Natural killer cell (primary cell): ENCODE measurements around the gene FAT3. TPM values are rescaled to one million over a fixed set of nuclear protein-coding genes. Genes with fewer than 3 reads are reported as not detected.

Experiments used
- ATAC-seq, 3 donors: fragments of 150-1000 bp in 2 of 3; fragments of 200-7000 bp in 1 of 3; cut with Tn5 transposase; 1 replicate in 1 of 3; 2 replicates in 2 of 3; pipeline ENCODE4 v1.10.0; 2021; ENCODE audit warnings: mild to moderate bottlenecking in 2 of 3, moderate library complexity in 2 of 3
- DNase-seq, 2 donors: peaks; one replicate each; pipeline versions ENCODE4 v3.0.0 to v3.0.0-alpha.2; 2013 to 2021; ENCODE audit warnings: mixed read lengths in 1 of 2
- H3K27ac ChIP-seq: one replicate; pipeline ENCODE4 v1.5.1; 2013; ENCODE audit warnings: mild to moderate bottlenecking, low read length
- H3K27me3 ChIP-seq: one replicate; pipeline ENCODE4 v1.6.1; 2013; ENCODE audit warnings: low read length; ENCODE audit not compliant: control insufficient read depth, insufficient read depth
- H3K36me3 ChIP-seq: one replicate; pipeline ENCODE4 v1.6.1; 2013; ENCODE audit warnings: low read length; ENCODE audit not compliant: control insufficient read depth, insufficient read depth
- H3K4me1 ChIP-seq: one replicate; pipeline ENCODE4 v1.6.1; 2013; ENCODE audit warnings: low read length; ENCODE audit not compliant: control insufficient read depth, insufficient read depth
- H3K4me3 ChIP-seq: one replicate; pipeline ENCODE4 v1.5.1; 2013; ENCODE audit warnings: low read length
- H3K9me3 ChIP-seq: one replicate; pipeline ENCODE4 v1.6.1; 2013; ENCODE audit warnings: low read length; ENCODE audit not compliant: control insufficient read depth, insufficient read depth
- H3K27ac Mint-ChIP-seq, 2 donors: one replicate each; pipeline ENCODE4 v1.8.0; 2022; ENCODE audit warnings: mild to moderate bottlenecking in 2 of 2, mixed read lengths in 2 of 2, moderate library complexity in 1 of 2
- H3K27me3 Mint-ChIP-seq, 2 donors: one replicate each; pipeline ENCODE4 v1.8.0; 2022; ENCODE audit warnings: low read depth in 2 of 2, mixed read lengths in 2 of 2
- H3K36me3 Mint-ChIP-seq: one replicate; pipeline ENCODE4 v1.8.0; 2022; ENCODE audit warnings: mixed read lengths
- H3K4me1 Mint-ChIP-seq, 2 donors: one replicate each; pipeline ENCODE4 v1.8.0; 2022; ENCODE audit warnings: mixed read lengths in 2 of 2
- H3K4me3 Mint-ChIP-seq: one replicate; pipeline ENCODE4 v1.8.0; 2022; ENCODE audit warnings: mild to moderate bottlenecking, moderate library complexity, mixed read lengths
- H3K9me3 Mint-ChIP-seq, 2 donors: one replicate each; pipeline ENCODE4 v1.8.0; 2022; ENCODE audit warnings: mixed read lengths in 2 of 2
- CTCF ChIP-seq: fragments of 200-600 bp; IDR thresholded peaks from one replicate; pipeline ENCODE4 v1.8.0; 2022; ENCODE audit warnings: antibody characterized with exemption
- WGBS: methylation state at CpG from one replicate; pipeline ENCODE4 v1.1.7; 2013; ENCODE audit warnings: missing lambda C conversion rate; ENCODE audit not compliant: insufficient coverage; 5-methylcytosine and 5-hydroxymethylcytosine counted together
- intact Hi-C: fragments of 100-400 bp; cut with micrococcal nuclease; formaldehyde crosslinking; loops from one replicate; pipeline ENCODE4 v1.14.2; 2022
- total RNA-seq, 4 donors: library from RNA; stranded (reverse); fragments of 120-200 nt in 1 of 4; gene quantifications; one replicate each; pipeline versions ENCODE4 v1.2.3 to v1.2.4, GENCODE V29; 2013 to 2022

Gene FAT3
- total RNA-seq, 3 donors from 2014 or later (not counting 1 experiment from before 2014, with no cell fraction given) = not detected

- no peak for ATAC-seq
- no peak for TF ChIP-seq CTCF
- intact Hi-C loops = no loop called here
- 3% methylated on average over 54 of the region's 54 CpGs for WGBS
- no peaks in the 10 kb centered on the region for H3K36me3 ChIP-seq
- no peak overlapping the region for H3K4me3 ChIP-seq
- peaks cover 23% of the 10 kb centered on the region for H3K27me3 ChIP-seq
- Mint-ChIP-seq H3K4me1 (no peaks in the 10 kb centered on the region), H3K9me3 (no peaks in the 10 kb centered on the region), H3K27ac (no peak overlapping the region), H3K27me3 (peaks cover 26 to 27% of the 10 kb centered on the region in 2 donors), H3K36me3 (peaks cover 11% of the 10 kb centered on the region), H3K4me3 (no peak overlapping the region)
- no peaks in the 10 kb centered on the region for H3K9me3 ChIP-seq
- no peaks in the 10 kb centered on the region for H3K4me1 ChIP-seq
- no peak for DNase-seq
- no peak overlapping the region for H3K27ac ChIP-seq
Measured at GRCh38 chr11:92225568-92226330, 1.1 kb downstream of the FAT3 start.

GRCh38 chr11:92226331-92227229, 2.0 kb downstream of the FAT3 start:
- H3K27ac Mint-ChIP-seq = no peak overlapping the region
- intact Hi-C loops = no loop called here
- WGBS = 4% methylated on average over 65 of the region's 65 CpGs
- H3K27me3 Mint-ChIP-seq = peaks cover 26 to 27% of the 10 kb centered on the region in 2 donors
- no peaks in the 10 kb centered on the region for H3K9me3 ChIP-seq
- no peaks in the 10 kb centered on the region for H3K4me1 Mint-ChIP-seq
- no peak overlapping the region for H3K4me3 Mint-ChIP-seq
- H3K36me3 ChIP-seq = no peaks in the 10 kb centered on the region
- ATAC-seq (no peak), DNase-seq (no peak)
- TF ChIP-seq CTCF = no peak
- no peak overlapping the region for H3K4me3 ChIP-seq
- peaks cover 11% of the 10 kb centered on the region for H3K36me3 Mint-ChIP-seq
- H3K27ac ChIP-seq = no peak overlapping the region
- peaks cover 23% of the 10 kb centered on the region for H3K27me3 ChIP-seq
- no peaks in the 10 kb centered on the region for H3K4me1 ChIP-seq
- H3K9me3 Mint-ChIP-seq = no peaks in the 10 kb centered on the region

- H3K36me3 Mint-ChIP-seq = peaks cover 11% of the 10 kb centered on the region
- no peaks in the 10 kb centered on the region for H3K9me3 Mint-ChIP-seq
- WGBS = 12% methylated on average over 10 of the region's 13 CpGs
- H3K4me1 Mint-ChIP-seq = no peaks in the 10 kb centered on the region
- no peak overlapping the region for H3K4me3 Mint-ChIP-seq
- intact Hi-C loops = no loop called here
- ATAC-seq (no peak), DNase-seq (no peak)
- H3K27ac Mint-ChIP-seq = no peak overlapping the region
- Histone ChIP-seq H3K9me3 (no peaks in the 10 kb centered on the region), H3K27me3 (peaks cover 23% of the 10 kb centered on the region), H3K36me3 (no peaks in the 10 kb centered on the region), H3K4me3 (no peak overlapping the region), H3K27ac (no peak overlapping the region), H3K4me1 (no peaks in the 10 kb centered on the region)
- peaks cover 26 to 27% of the 10 kb centered on the region in 2 donors for H3K27me3 Mint-ChIP-seq
- TF ChIP-seq CTCF = no peak
Measured at GRCh38 chr11:92227230-92227814, 2.7 kb downstream of the FAT3 start.
